IPS-NIHi11 (cell line): ENCODE data around the gene PCDHB6.
"Not testable (repeated sequence)": the region's sequence is repeated elsewhere in the genome, so short reads cannot be mapped to it uniquely, and the experiment has no call there.

ENCODE experiments used
- DNase-seq: peaks from one replicate; pipeline ENCODE4 v3.0.0; 2012; ENCODE audit warnings: mixed read lengths, low spot score

PCDHB6 gene

GRCh38 chr5:141172381-141173204 is 22.7 kb downstream of the PCDHB6 start, which contains the start of gene PCDHB7:
PCDHB7 (plus strand) TSS chr5:141172644; CDS start chr5:141172836, 192 bp downstream.
- DNase-seq, result peak; percentile 40

DNA sequence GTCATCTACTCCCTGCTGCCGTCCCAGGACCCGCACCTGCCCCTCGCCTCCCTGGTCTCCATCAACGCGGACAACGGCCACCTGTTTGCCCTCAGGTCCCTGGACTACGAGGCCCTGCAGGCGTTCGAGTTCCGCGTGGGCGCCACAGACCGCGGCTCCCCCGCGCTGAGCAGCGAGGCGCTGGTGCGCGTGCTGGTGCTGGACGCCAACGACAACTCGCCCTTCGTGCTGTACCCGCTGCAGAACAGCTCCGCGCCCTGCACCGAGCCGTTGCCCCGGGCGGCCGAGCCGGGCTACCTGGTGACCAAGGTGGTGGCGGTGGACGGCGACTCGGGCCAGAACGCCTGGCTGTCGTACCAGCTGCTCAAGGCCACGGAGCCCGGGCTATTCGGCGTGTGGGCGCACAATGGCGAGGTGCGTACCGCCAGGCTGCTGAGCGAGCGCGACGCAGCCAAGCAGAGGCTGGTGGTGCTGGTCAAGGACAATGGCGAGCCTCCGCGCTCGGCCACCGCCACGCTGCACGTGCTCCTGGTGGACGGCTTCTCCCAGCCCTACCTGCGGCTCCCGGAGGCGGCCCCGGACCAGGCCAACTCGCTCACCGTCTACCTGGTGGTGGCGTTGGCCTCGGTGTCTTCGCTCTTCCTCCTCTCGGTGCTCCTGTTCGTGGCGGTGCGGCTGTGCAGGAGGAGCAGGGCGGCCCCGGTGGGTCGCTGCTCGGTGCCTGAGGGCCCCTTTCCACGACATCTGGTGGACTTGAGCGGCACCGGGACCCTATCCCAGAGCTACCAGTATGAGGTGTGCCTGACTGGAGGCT is 24.6 kb downstream of the PCDHB6 start:
- DNase-seq, result not testable (repeated sequence)

GRCh38 chr5:141175933-141176332 is 26.1 kb downstream of the PCDHB6 start:
- no peak for DNase-seq

- DNase-seq, result not testable (repeated sequence)
These were observed 27.8 kb downstream of the PCDHB6 start, which contains the start of gene PCDHB8 for GRCh38 chr5:141177577-141178191. PCDHB8 (plus strand) TSS chr5:141177790; CDS start chr5:141178035, 245 bp downstream.

DNA sequence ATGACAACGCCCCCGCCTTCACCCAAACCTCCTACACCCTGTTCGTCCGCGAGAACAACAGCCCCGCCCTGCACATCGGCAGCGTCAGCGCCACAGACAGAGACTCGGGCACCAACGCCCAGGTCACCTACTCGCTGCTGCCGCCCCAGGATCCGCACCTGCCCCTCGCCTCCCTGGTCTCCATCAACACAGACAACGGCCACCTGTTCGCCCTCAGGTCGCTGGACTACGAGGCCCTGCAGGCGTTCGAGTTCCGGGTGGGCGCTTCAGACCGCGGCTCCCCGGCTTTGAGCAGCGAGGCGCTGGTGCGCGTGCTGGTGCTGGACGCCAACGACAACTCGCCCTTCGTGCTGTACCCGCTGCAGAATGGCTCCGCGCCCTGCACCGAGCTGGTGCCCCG is 29.5 kb downstream of the PCDHB6 start:
- not testable (repeated sequence) for DNase-seq

GRCh38 chr5:141179876-141180275 is 30.0 kb downstream of the PCDHB6 start:
- not testable (repeated sequence) for DNase-seq

GRCh38 chr5:141180313-141180712 is 30.5 kb downstream of the PCDHB6 start:
- no peak for DNase-seq

DNA sequence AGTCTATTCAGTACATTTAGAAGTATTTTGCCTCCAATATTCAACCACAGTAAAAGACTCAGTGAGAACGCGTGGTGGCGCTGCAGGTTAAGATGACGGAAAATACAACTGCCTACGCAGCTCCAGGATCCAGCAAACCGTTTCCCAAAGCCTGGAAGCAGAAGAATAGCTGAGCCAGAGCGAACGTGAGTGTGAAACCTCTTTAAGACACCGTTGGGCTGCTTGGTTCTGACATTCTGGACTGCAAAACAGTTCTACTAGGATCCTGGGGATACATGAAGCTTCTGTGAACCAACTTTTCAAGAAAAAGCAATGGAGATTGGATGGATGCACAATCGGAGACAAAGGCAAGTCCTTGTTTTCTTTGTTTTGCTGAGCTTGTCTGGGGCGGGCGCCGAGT is 32.4 kb downstream of the PCDHB6 start, which contains the start of gene PCDHB16:
TSS of gene PCDHB16 (plus strand) at position 140 of the 400 bp plus-strand sequence. CDS start at position 313, 173 bp downstream.
- DNase-seq, result peak; percentile 60

GRCh38 chr5:141184117-141184855 is 34.4 kb downstream of the PCDHB6 start:
- not testable (repeated sequence) for DNase-seq

DNA sequence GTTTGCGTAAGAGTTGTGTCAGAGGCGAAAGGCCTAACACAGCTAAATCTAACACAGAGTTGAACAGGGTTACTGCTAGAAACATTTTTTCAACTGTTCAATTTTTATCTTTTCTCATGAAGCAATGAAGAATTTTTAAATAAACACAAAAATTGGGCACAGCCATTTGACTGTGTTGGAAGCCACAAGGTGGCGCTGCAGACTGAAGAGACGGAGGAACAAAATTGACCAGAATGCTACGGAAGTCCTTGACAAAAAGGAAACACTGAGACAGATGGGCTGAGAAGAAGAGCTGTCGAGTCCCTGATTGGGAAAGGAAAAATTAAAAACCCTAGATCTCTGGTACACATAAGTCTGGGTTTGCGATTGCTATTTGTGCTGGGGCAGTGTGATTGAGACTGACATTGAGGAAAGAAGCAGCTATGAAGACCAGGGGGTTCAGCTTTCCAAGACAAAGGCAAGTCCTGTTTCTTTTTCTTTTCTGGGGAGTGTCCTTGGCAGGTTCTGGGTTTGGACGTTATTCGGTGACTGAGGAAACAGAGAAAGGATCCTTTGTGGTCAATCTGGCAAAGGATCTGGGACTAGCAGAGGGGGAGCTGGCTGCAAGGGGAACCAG is 37.1 kb downstream of the PCDHB6 start, which contains the start of gene PCDHB9:
TSS of gene PCDHB9 (plus strand) at position 265 of the 616 bp plus-strand sequence. CDS start at position 423, 158 bp downstream.
- DNase-seq, result peak; percentile 59

- DNase-seq, result not testable (repeated sequence)
These were observed 38.8 kb downstream of the PCDHB6 start for GRCh38 chr5:141188682-141189081.

DNA sequence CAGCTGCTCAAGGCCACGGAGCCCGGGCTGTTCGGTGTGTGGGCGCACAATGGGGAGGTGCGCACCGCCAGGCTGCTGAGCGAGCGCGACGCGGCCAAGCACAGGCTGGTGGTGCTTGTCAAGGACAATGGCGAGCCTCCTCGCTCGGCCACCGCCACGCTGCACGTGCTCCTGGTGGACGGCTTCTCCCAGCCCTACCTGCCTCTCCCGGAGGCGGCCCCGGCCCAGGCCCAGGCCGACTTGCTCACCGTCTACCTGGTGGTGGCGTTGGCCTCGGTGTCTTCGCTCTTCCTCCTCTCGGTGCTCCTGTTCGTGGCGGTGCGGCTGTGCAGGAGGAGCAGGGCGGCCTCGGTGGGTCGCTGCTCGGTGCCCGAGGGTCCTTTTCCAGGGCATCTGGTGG is 39.3 kb downstream of the PCDHB6 start:
- not testable (repeated sequence) for DNase-seq

DNA sequence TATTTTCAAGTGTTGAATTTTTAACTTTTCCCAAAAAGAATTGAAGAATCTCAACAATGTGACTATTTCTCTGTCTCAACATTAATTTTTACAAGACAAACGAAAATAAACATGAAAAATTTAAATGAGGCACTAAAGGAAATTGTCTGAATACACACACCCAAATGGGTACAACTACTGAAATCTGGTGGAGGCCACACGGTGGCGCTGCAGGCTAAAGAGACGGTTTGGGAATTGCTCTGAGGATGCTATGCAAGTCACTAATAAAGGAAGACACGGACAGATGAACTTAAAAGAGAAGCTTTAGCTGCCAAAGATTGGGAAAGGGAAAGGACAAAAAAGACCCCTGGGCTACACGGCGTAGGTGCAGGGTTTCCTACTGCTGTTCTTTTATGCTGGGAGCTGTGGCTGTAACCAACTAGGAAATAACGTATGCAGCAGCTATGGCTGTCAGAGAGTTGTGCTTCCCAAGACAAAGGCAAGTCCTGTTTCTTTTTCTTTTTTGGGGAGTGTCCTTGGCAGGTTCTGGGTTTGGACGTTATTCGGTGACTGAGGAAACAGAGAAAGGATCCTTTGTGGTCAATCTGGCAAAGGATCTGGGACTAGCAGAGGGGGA is 42.4 kb downstream of the PCDHB6 start, which contains the start of gene PCDHB10:
TSS of gene PCDHB10 (plus strand) at position 244 of the 616 bp plus-strand sequence. CDS start at position 444, 200 bp downstream.
- peak; percentile 68 for DNase-seq

DNA sequence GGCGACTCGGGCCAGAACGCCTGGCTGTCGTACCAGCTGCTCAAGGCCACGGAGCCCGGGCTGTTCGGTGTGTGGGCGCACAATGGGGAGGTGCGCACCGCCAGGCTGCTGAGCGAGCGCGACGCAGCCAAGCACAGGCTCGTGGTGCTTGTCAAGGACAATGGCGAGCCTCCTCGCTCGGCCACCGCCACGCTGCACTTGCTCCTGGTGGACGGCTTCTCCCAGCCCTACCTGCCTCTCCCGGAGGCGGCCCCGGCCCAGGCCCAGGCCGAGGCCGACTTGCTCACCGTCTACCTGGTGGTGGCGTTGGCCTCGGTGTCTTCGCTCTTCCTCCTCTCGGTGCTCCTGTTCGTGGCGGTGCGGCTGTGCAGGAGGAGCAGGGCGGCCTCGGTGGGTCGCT is 44.5 kb downstream of the PCDHB6 start:
- not testable (repeated sequence) for DNase-seq

DNA sequence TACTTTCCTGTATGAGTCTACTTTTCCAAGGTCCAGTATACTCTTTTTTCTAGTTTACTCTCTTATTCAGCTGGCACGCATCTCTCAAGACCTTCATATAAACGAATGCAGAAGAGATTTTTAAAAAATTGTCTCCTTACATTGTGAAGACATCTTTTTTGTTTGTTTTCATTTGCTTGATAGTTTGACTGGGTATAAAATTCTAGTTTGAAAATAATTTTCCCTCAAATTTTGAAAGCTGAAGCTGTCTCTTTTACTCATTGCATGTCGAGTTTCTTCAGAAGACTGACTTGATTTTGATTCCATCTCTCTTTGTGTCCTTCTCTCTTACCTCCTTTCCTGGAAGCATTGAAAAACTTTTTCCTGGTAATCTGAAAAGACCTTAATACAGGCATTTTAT is 46.5 kb downstream of the PCDHB6 start:
- no peak for DNase-seq

DNA sequence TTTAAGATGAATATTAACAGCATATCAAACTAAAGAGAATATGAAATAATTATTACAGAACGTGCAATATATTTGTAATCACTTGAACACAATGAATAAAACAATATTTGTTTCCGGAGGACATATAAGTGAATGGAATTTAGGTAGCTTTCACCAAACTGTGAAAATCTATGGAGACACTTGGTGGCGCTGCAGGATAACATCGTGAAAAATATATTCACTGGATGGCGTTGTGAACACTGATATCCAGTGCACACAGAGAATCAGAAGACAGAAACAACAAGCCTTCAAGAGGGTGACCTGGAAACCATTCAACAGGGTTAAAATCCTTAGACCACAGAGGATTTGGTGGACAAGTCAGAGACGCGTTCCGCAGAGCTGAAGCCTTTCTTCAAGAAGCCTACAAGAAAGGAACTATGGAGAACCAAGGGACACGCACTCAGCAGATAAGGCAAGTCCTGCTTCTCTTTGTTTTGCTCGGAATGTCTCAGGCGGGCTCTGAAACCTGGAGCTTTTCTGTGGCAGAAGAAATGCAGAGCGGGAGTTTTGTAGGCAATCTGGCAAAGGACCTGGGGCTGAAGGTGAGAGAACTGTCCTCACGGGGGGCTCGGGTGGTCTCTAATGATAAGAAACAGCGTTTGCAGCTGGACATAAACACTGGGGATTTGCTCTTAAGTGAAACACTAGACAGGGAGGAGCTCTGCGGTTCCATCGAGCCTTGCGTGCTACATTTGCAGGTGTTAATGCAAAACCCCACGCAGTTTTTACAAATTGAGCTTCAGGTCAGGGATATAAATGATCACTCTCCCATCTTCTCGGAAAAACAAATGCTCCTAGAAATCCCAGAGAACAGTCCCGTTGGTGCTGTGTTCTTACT is 49.7 kb downstream of the PCDHB6 start, which contains the start of gene PCDHB11:
TSS of gene PCDHB11 (plus strand) at position 269 of the 877 bp plus-strand sequence. CDS start at position 417, 148 bp downstream.
- peak; percentile 25 for DNase-seq

DNA sequence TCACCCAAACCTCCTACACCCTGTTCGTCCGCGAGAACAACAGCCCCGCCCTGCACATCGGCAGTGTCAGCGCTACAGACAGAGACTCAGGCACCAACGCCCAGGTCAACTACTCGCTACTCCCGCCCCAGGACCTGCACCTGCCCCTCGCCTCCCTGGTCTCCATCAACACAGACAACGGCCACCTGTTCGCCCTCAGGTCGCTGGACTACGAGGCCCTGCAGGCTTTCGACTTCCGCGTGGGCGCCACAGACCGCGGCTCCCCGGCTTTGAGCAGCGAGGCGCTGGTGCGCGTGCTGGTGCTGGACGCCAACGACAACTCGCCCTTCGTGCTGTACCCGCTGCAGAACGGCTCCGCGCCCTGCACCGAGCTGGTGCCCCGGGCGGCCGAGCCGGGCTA is 51.3 kb downstream of the PCDHB6 start:
- not testable (repeated sequence) for DNase-seq

DNA sequence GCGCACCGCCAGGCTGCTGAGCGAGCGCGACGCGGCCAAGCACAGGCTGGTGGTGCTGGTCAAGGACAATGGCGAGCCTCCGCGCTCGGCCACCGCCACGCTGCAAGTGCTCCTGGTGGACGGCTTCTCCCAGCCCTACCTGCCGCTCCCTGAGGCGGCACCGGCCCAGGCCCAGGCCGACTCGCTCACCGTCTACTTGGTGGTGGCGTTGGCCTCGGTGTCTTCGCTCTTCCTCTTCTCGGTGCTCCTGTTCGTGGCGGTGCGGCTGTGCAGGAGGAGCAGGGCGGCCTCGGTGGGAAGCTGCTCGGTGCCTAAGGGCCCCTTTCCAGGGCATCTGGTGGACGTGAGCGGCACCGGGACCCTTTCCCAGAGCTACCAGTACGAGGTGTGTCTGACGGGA is 51.8 kb downstream of the PCDHB6 start:
- not testable (repeated sequence) for DNase-seq
